ENCODE data around the gene KDM4B. TPM values are rescaled to one million over a fixed set of nuclear protein-coding genes. Genes with fewer than 3 reads are reported as not detected.
"Not testable (repeated sequence)": the region's sequence is repeated elsewhere in the genome, so short reads cannot be mapped to it uniquely, and the experiment has no call there.

The KDM4B gene
- total and polyA plus RNA-seq, 5 donors, result 18.8 to 37.5 (median 26.6) TPM

DNA sequence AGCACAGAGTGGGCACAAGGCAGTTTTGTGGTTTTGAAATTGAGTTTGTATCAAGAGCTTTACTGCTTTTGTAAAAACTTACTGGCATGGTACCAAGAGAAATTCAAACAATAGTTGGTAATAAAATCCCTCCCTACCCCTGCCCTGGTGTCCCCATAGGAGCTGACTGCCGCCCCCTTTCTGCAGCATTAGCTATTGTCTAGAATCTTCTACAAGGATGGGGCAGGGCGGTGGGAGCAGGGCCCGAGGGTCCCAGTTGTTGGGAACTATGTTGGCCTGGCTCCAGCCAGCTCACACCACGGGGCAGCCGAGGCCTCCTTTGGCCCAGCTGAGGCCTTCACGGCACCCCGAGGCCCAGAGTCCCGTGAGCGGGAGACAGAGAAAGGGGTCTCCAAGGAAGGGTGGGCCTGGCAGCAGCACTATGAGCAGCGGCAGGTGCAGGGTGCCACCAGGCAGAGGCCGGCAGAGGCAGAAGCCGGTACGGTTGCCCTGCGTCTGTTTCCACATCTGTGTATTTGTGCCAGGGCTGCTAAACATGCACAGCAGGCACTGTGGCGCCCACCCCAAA lies 57.9 kb downstream of the KDM4B start:
- H3K27ac ChIP-seq (ENCODE audit: low read length), result no peak overlapping the region
- no peaks in the 10 kb centered on the region for H3K9me3 ChIP-seq (ENCODE audit: control insufficient read depth, low read length)
- WGBS, result 70% methylated on average over 15 of the region's 15 CpGs
- intact Hi-C loops (cut with DNase I), result loop anchor here in 1 of 4 donors (5.0 kb wide), 1 partner anchor 39 kb away; no protein-coding TSS in a partner anchor
- ATAC-seq (no peak), DNase-seq (peak in 1 of 3 donors; percentile 57)
- H3K27me3 ChIP-seq (ENCODE audit: control insufficient read depth, insufficient read depth), result no peaks in the 10 kb centered on the region
- H3K4me3 ChIP-seq (ENCODE audit: low read length), result no peak overlapping the region
- H3K4me1 ChIP-seq (ENCODE audit: control insufficient read depth, insufficient read depth, low read length), result peaks cover 2% of the 10 kb centered on the region

DNA sequence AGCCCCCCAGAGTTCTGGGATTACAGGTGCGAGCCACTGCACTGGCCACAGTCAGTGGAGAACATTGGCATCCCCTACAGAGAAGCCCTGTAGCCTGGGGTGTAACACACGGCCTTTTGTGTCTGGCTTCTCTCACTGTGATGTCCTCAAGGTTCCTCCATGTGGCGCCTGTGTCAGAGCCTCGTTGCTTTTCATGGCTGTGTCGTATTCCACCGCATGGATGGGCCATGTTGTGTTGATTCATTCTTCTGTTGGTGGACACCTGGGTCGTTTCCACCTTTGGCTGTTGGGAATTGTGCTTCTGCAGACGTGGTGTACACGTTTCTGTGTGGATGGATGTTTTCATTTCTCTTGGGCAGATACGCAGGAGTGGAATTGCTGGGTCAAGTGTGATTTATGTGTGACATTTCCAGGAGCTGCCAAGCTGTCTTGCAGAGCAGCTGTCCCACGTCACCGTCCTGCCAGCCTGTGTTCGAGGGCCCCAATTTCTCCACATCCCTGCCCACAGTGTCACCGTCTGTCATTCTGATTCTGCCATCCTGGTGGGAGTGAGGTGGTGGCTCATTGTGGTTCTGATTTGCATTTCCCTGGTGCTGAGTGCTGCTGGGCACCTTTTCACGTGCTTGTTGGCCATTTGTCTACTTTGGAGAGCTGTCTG lies 59.4 kb downstream of the KDM4B start:
- no peak overlapping the region for H3K4me3 ChIP-seq (ENCODE audit: low read length)
- H3K27me3 ChIP-seq (ENCODE audit: control insufficient read depth, insufficient read depth), result no peaks in the 10 kb centered on the region
- 79% methylated on average over 15 of the region's 15 CpGs for WGBS
- peaks cover 2% of the 10 kb centered on the region for H3K4me1 ChIP-seq (ENCODE audit: control insufficient read depth, insufficient read depth, low read length)
- no peaks in the 10 kb centered on the region for H3K9me3 ChIP-seq (ENCODE audit: control insufficient read depth, low read length)
- intact Hi-C loops (cut with DNase I), result loop anchor here in 1 of 4 donors (5.0 kb wide), 1 partner anchor 41 kb away; no protein-coding TSS in a partner anchor
- DNase-seq (peak in 1 of 3 donors; percentile 33), ATAC-seq (no peak)
- no peak overlapping the region for H3K27ac ChIP-seq (ENCODE audit: low read length)

DNA sequence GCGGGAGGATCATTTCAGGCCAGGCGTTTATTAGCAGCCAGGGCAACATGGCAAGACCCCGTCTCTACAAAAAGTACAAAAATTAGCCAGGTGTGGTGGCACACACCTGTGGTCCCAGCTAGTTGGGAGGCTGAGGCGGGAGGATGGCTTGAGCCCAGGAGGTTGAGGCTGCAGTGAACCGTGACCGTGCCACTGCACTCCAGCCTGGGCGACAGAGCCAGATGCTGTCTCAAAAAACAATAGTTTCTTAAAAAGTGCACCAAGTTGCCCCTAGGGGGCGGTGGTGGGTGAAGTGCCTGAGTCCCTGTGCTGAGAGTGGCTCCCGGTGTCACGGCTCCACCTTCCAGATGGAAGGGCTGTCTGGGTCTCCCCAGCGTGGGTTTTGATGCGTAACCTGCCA lies 60.7 kb downstream of the KDM4B start:
- WGBS, result 70% methylated on average over 12 of the region's 12 CpGs
- DNase-seq, result peak in 2 of 3 donors; percentile 75 to 80
- H3K9me3 ChIP-seq (ENCODE audit: control insufficient read depth, low read length); ATAC-seq; H3K4me1 ChIP-seq (ENCODE audit: control insufficient read depth, insufficient read depth, low read length); H3K4me3 ChIP-seq (ENCODE audit: low read length); H3K27me3 ChIP-seq (ENCODE audit: control insufficient read depth, insufficient read depth); H3K27ac ChIP-seq (ENCODE audit: low read length): not testable (repeated sequence)
- intact Hi-C loops (cut with DNase I), result loop anchor here in 1 of 4 donors (5.0 kb wide), 1 partner anchor 42 kb away; no protein-coding TSS in a partner anchor

DNA sequence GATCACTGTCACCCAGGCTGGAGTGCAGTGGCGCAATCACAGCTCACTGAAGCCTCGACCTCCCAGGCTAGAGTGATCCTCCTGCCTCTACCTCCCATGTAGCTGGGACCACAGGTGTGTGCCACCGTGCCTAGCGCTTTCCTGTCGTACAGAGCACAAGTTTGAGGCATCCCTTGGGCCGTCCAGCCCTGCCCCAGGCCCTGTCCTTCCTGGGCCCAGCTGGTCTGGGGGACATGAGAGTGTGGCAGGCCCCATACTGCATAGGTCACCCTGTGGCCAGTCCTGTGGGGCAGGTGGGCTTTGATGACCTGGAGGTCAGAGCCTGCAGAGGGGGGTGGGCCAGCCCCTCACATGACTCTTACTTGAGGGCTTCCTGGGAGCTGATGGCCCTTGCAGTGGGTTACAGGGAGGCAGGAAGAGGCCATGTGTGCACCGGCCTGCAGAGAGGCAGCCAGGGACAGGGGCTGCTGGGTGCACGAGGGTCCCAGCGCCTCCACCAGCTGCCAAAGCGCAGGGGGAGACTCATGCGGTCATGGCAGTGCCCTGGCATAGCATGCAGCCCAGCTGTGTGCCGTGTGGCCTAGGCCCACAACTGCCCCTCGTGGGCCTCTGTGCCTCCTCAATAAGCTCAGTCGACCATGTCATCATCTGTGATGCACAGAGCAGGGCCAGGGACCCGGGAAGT lies 61.4 kb downstream of the KDM4B start:
- Histone ChIP-seq H3K4me3 (ENCODE audit: low read length) (no peak overlapping the region), H3K4me1 (ENCODE audit: control insufficient read depth, insufficient read depth, low read length) (peaks cover 2% of the 10 kb centered on the region), H3K27ac (ENCODE audit: low read length) (no peak overlapping the region), H3K9me3 (ENCODE audit: control insufficient read depth, low read length) (no peaks in the 10 kb centered on the region), H3K27me3 (ENCODE audit: control insufficient read depth, insufficient read depth) (no peaks in the 10 kb centered on the region)
- intact Hi-C loops (cut with DNase I), result loop anchor here in 3 of 4 donors (2.0 to 5.0 kb wide), 3 partner anchors 157 to 218 kb away; no protein-coding TSS in a partner anchor
- DNase-seq, result peak in 1 of 3 donors; percentile 39
- whole genome bisulfite sequencing, result 82% methylated on average over 15 of the region's 15 CpGs
- no peak for ATAC-seq

DNA sequence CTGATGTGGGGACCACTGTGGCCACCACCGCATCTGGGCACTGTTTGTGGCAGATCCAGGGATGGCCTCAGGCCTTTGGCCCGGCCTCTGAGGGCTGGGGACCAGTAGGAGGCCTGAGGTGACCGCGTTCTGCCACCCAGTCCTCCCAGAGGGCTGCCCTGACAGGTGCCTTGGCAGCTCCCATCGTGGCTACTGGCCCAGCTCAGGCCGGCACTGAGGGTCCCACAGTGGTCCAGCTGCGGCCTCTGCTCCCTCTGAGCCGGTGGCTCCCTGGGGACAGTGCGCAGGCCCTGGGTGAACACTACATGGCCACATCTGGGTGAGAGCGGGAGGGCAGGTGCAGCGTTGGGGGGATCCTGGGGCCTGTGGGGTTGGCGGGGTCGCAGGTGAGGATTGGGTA lies 61.9 kb downstream of the KDM4B start:
- no peak overlapping the region for H3K27ac ChIP-seq (ENCODE audit: low read length)
- no peaks in the 10 kb centered on the region for H3K9me3 ChIP-seq (ENCODE audit: control insufficient read depth, low read length)
- peaks cover 2% of the 10 kb centered on the region for H3K4me1 ChIP-seq (ENCODE audit: control insufficient read depth, insufficient read depth, low read length)
- 85% methylated on average over 13 of the region's 13 CpGs for WGBS
- no peaks in the 10 kb centered on the region for H3K27me3 ChIP-seq (ENCODE audit: control insufficient read depth, insufficient read depth)
- H3K4me3 ChIP-seq (ENCODE audit: low read length), result no peak overlapping the region
- peak in 1 of 3 donors; percentile 64 for DNase-seq
- ATAC-seq, result peak in 1 of 2 donors; percentile 4
- intact Hi-C loops (cut with DNase I), result loop anchor here in 3 of 4 donors (2.0 to 5.0 kb wide), 3 partner anchors 158 to 219 kb away; no protein-coding TSS in a partner anchor

DNA sequence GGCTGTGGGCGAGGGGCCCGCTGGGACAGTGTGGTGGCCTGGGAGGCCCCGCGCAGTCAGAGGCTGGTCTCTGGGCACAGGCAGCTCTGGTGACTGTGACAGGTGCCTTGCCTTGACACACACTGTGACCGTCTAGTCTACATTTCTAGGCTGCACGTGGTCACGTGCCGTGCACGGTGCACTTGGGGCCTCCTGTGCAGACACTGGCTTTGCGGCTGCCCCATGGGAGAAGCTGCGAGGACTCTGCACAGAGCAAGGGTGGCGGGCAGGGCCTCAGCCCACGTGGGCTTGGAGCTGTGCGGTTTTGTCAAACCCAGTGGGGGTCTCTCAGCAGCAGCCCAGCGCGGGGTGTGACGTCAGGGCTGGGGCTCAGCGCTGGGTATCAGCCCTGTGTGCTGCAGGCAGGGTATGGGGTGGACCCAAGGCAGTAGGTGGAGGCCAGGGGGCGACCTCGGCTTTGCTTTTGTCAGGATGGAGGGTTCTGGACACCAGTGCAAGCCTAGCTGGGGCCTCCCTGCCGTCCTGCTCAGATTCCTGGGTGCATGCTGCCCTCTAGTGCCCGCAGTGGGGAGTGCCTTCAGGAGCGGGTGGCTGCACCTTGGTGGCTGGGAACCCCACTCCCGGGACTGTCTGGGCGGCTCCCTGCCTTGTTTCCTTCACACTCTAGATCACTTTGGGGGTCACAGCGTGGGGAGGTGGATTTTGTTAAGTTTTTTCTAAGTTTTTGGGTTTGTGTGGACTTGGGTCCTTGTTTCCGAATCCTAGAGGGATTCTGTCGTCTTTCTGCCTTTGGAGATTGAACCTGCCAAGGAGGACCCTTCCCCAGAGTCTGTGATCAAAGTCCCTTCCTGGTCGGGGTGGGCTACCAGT lies 62.6 kb downstream of the KDM4B start:
- DNase-seq (peak; percentile 79 to 94 (median 93)), ATAC-seq (peak; percentile 81 to 83)
- Histone ChIP-seq H3K27ac (ENCODE audit: low read length) (no peak overlapping the region), H3K9me3 (ENCODE audit: control insufficient read depth, low read length) (no peaks in the 10 kb centered on the region), H3K4me1 (ENCODE audit: control insufficient read depth, insufficient read depth, low read length) (peaks cover 2% of the 10 kb centered on the region), H3K4me3 (ENCODE audit: low read length) (no peak overlapping the region), H3K27me3 (ENCODE audit: control insufficient read depth, insufficient read depth) (no peaks in the 10 kb centered on the region)
- intact Hi-C loops (cut with DNase I), result loop anchor here in 3 of 4 donors (2.0 to 5.0 kb wide), 3 partner anchors 159 to 219 kb away; no protein-coding TSS in a partner anchor
- 46% methylated on average over 29 of the region's 29 CpGs for WGBS

DNA sequence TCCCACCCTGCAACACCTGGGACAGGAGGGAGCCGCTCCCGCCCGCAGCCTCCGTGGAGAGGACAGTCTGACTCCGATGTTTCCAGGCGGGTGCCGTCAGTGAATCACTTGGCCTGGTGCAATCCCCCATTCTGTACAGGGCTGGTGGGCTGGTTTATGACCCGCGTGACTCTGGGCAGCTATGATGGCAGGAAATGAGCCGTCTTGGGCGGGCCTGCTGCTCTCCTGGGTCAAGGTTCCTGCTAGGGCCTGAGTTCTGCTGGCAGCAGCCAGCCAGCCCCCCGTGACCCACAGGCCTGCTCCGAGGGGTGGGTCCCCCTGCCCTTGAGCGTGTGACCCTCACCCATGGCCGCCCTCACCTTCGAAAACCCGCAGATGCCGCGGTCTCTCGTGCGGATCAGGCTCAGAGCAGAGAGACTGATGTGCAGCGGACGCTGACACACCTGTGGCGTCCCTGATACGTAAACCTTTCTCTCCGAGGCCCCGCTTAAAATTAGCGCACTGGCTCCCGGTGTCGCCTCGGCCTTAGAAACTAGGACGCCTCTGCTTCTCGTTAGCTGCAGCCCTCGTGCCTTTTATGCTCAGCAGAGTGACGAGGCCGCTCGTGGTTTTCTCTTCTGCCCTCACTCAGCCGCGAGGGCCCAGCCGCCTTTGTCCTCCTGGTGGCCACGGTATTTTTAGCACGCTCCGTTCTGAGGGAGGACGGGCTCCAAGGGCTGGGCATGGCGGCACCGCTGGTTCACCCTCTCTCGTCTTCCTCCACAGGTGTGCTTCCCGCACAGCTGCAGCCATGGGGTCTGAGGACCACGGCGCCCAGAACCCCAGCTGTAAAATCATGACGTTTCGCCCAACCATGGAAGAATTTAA lies 63.4 kb downstream of the KDM4B start:
- Histone ChIP-seq H3K27me3 (ENCODE audit: control insufficient read depth, insufficient read depth) (no peaks in the 10 kb centered on the region), H3K4me1 (ENCODE audit: control insufficient read depth, insufficient read depth, low read length) (peaks cover 5% of the 10 kb centered on the region), H3K4me3 (ENCODE audit: low read length) (no peak overlapping the region), H3K27ac (ENCODE audit: low read length) (peak overlapping the region; percentile 27), H3K9me3 (ENCODE audit: control insufficient read depth, low read length) (no peaks in the 10 kb centered on the region)
- 81% methylated on average over 52 of the region's 52 CpGs for WGBS
- DNase-seq (peak in 1 of 3 donors; percentile 69), ATAC-seq (peak; percentile 9 to 14)
- intact Hi-C loops (cut with DNase I), result loop anchor here in 3 of 4 donors (5.0 kb wide), 2 partner anchors 160 to 220 kb away; no protein-coding TSS in a partner anchor

DNA sequence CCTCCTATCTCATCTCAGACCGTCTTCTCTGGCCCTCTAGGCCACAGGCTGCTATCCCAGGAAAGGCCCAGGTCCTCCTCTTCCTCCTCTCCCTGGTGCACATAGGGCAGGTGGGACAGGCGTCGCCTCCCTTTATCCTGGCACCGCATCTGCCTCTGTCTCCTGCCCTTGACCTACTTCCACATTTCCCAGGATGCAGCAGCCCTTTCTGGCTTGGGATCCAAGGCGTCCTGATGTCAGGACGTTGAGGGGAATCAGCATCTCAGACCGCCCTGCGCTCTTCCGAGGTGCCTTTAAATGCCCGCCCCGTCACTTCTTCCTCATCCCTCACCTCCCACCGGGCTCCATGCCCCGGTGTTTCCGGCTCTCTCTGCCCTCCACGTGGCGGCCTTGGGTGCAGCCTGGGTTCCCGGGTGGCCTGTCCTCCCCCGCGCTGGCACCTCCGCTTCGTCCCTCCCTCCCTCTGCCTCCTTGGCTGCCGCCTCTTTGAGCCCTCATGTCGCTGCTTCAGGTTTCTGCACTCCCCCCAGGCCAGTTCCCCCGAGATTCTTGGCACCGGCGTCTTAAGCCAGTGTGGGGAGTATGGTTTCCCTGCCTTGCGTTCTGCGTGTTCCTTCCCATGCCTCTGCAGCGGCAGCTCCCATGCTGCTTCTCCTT lies 66.3 kb downstream of the KDM4B start:
- intact Hi-C loops (cut with DNase I), result loop anchor here in 1 of 4 donors (5.0 kb wide), 1 partner anchor 168 kb away; the partner anchor contains the start of gene PLIN3
- ATAC-seq, result no peak
- H3K27ac ChIP-seq (ENCODE audit: low read length), result no peak overlapping the region
- 71% methylated on average over 29 of the region's 29 CpGs for WGBS
- no peaks in the 10 kb centered on the region for H3K9me3 ChIP-seq (ENCODE audit: control insufficient read depth, low read length)
- H3K4me3 ChIP-seq (ENCODE audit: low read length), result no peak overlapping the region
- H3K27me3 ChIP-seq (ENCODE audit: control insufficient read depth, insufficient read depth), result no peaks in the 10 kb centered on the region
- DNase-seq, result peak in 1 of 3 donors; percentile 66
- H3K4me1 ChIP-seq (ENCODE audit: control insufficient read depth, insufficient read depth, low read length), result peaks cover 4% of the 10 kb centered on the region
